ENCODE results near the gene LGR4. TPM values are rescaled to one million over a fixed set of nuclear protein-coding genes. Genes with fewer than 3 reads are reported as not detected.
A peak's percentile ranks its signal among the peaks of the same experiment; 100 is the strongest.

The LGR4 gene
- total and polyA plus RNA-seq, 2 experiments from 2014 or later: 14.9 to 59.2 TPM

- Histone ChIP-seq H4K20me1 (ENCODE audit: insufficient read depth) (no peaks in the 10 kb centered on the region), H3K27me3 (replicated peaks; ENCODE audit: insufficient read depth) (no peaks in the 10 kb centered on the region), H3K27ac (peak overlapping the region; percentile 36), H3F3A (ENCODE audit: insufficient read depth) (peaks cover 33% of the 10 kb centered on the region), H3K9me3 (ENCODE audit: low read depth) (no peaks in the 10 kb centered on the region), H3K79me2 (ENCODE audit: insufficient read depth) (peaks cover 93% of the 10 kb centered on the region), H2AFZ (peak overlapping the region; percentile 46), H3K36me3 (ENCODE audit: low read depth) (no peaks in the 10 kb centered on the region), H3K4me1 (ENCODE audit: insufficient read depth) (peaks cover 52% of the 10 kb centered on the region), H3K9me2 (ENCODE audit: insufficient read depth) (no peaks in the 10 kb centered on the region), H3K9ac (0 out of 2 replicates have a peak overlapping the region, but pooled peaks have one; percentile 3), H3K4me2 (ENCODE audit: unreplicated experiment) (peak overlapping the region; percentile 46), H3K4me3 (peak overlapping the region; percentile 18)
- peak; percentile 53 for DNase-seq
- in situ Hi-C loops (cut with MboI): no loop called here
- 64 to 68% methylated on average over 2 of the region's 2 CpGs for WGBS, 2 experiments (ENCODE audit: low coverage in 1 of 2, low lambda C conversion rate in 2 of 2, missing lambda C conversion rate in 2 of 2)
- TF ChIP-seq EZH2phosphoT487 (IDR thresholded peaks at IDR 0.05; ENCODE audit: insufficient read depth, low read depth): no peak
- TF ChIP-seq EZH2 (IDR thresholded peaks at IDR 0.05; ENCODE audit: insufficient read depth, poor library complexity, severe bottlenecking): no peak
These were observed 8.3 kb downstream of the LGR4 start for GRCh38 chr11:27464289-27464696.

DNA sequence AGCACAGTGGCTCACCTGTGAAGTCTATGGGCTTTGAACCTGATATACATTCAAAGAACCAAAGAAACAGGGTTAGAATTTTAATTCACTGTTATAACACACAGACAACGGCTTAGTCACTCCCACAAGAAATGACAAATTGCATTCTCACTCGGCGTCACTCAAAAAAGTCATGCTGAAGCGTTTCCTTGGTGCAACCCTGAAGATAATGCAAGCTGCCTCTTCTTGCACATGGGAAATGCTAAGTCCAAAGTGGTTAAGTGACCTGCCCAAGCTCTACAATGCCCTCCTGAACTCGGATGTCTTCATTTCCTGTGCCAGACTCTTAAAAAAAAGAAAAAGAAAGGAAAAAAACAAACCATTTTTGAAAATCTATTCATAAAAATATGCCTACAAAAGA, 10.0 kb downstream of the LGR4 start:
- in situ Hi-C loops (cut with MboI): no loop called here
- Histone ChIP-seq H3K9ac (no peak overlapping the region), H3K9me2 (ENCODE audit: insufficient read depth) (no peaks in the 10 kb centered on the region), H4K20me1 (ENCODE audit: insufficient read depth) (no peaks in the 10 kb centered on the region), H3K4me2 (ENCODE audit: unreplicated experiment) (no peak overlapping the region), H3K27me3 (replicated peaks; ENCODE audit: insufficient read depth) (no peaks in the 10 kb centered on the region), H3K27ac (no peak overlapping the region), H3K36me3 (ENCODE audit: low read depth) (no peaks in the 10 kb centered on the region), H3K9me3 (ENCODE audit: low read depth) (no peaks in the 10 kb centered on the region), H3F3A (ENCODE audit: insufficient read depth) (peaks cover 17% of the 10 kb centered on the region), H3K4me1 (ENCODE audit: insufficient read depth) (peaks cover 37% of the 10 kb centered on the region), H2AFZ (no peak overlapping the region), H3K4me3 (no peak overlapping the region), H3K79me2 (ENCODE audit: insufficient read depth) (peaks cover 100% of the 10 kb centered on the region)
- TF ChIP-seq EZH2 (IDR thresholded peaks at IDR 0.05; ENCODE audit: insufficient read depth, poor library complexity, severe bottlenecking) (no peak), EZH2phosphoT487 (IDR thresholded peaks at IDR 0.05; ENCODE audit: insufficient read depth, low read depth) (no peak)
- peak; percentile 52 for DNase-seq
- WGBS, 2 experiments (ENCODE audit: low coverage in 1 of 2, low lambda C conversion rate in 2 of 2, missing lambda C conversion rate in 2 of 2): 34 to 37% methylated on average over 5 of the region's 5 CpGs

GRCh38 chr11:27460158-27460978, 12.2 kb downstream of the LGR4 start:
- TF ChIP-seq EZH2 (IDR thresholded peaks at IDR 0.05; ENCODE audit: insufficient read depth, poor library complexity, severe bottlenecking): no peak
- TF ChIP-seq EZH2phosphoT487 (IDR thresholded peaks at IDR 0.05; ENCODE audit: insufficient read depth, low read depth): no peak
- in situ Hi-C loops (cut with MboI): no loop called here
- Histone ChIP-seq H2AFZ (no peak overlapping the region), H3K4me1 (ENCODE audit: insufficient read depth) (peaks cover 51% of the 10 kb centered on the region), H3K36me3 (ENCODE audit: low read depth) (no peaks in the 10 kb centered on the region), H3K27me3 (replicated peaks; ENCODE audit: insufficient read depth) (no peaks in the 10 kb centered on the region), H3K4me2 (ENCODE audit: unreplicated experiment) (no peak overlapping the region), H4K20me1 (ENCODE audit: insufficient read depth) (no peaks in the 10 kb centered on the region), H3K4me3 (no peak overlapping the region), H3K9ac (no peak overlapping the region), H3K27ac (no peak overlapping the region), H3K9me3 (ENCODE audit: low read depth) (no peaks in the 10 kb centered on the region), H3K9me2 (ENCODE audit: insufficient read depth) (no peaks in the 10 kb centered on the region), H3F3A (ENCODE audit: insufficient read depth) (peaks cover 36% of the 10 kb centered on the region), H3K79me2 (ENCODE audit: insufficient read depth) (peaks cover 98% of the 10 kb centered on the region)
- no peak for DNase-seq
- WGBS, 2 experiments (ENCODE audit: low coverage in 1 of 2, low lambda C conversion rate in 2 of 2, missing lambda C conversion rate in 2 of 2): 90 to 91% methylated on average over 5 of the region's 5 CpGs

DNA sequence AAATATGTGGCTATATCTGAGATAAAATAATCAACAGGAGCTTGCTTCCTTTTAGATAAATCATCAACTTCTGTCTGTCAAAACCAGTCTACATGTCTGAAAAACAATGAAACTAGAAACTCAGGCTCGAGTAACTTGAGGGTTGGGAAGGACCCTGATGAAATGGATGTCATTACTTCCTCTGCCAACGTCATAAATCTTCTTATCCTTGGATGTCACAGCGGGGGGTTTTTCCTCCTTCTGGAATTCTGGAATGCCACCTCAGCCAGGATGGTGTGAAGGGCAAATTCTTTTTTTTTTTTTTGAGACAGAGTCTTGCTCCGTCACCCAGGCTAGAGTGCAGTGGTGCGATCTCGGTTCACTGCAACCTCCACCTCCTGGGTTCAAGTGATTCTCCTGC, 13.4 kb downstream of the LGR4 start:
- Histone ChIP-seq H3K4me2 (ENCODE audit: unreplicated experiment) (no peak overlapping the region), H3K9ac (no peak overlapping the region), H3F3A (ENCODE audit: insufficient read depth) (peaks cover 38% of the 10 kb centered on the region), H3K4me3 (no peak overlapping the region), H3K27ac (no peak overlapping the region), H4K20me1 (ENCODE audit: insufficient read depth) (no peaks in the 10 kb centered on the region), H3K36me3 (ENCODE audit: low read depth) (no peaks in the 10 kb centered on the region), H3K9me2 (ENCODE audit: insufficient read depth) (no peaks in the 10 kb centered on the region), H3K9me3 (ENCODE audit: low read depth) (no peaks in the 10 kb centered on the region), H3K27me3 (replicated peaks; ENCODE audit: insufficient read depth) (no peaks in the 10 kb centered on the region), H3K4me1 (ENCODE audit: insufficient read depth) (peaks cover 43% of the 10 kb centered on the region), H2AFZ (no peak overlapping the region), H3K79me2 (ENCODE audit: insufficient read depth) (peaks cover 98% of the 10 kb centered on the region)
- in situ Hi-C loops (cut with MboI): no loop called here
- WGBS, 2 experiments (ENCODE audit: low coverage in 1 of 2, low lambda C conversion rate in 2 of 2, missing lambda C conversion rate in 2 of 2): 96% methylated on average over 6 of the region's 6 CpGs
- DNase-seq: no peak
- TF ChIP-seq EZH2phosphoT487 (IDR thresholded peaks at IDR 0.05; ENCODE audit: insufficient read depth, low read depth) (no peak), EZH2 (IDR thresholded peaks at IDR 0.05; ENCODE audit: insufficient read depth, poor library complexity, severe bottlenecking) (no peak)
